Stimulated activated naive CD8-positive, alpha-beta T cell treated with anti-CD3 and anti-CD28 coated beads, Interleukin-15, Interleukin-2, amounts not matched to agents 100 ng/mL and 50 ng/mL, for 24 hours (primary cell): ENCODE data around the gene SS18L1.
"Not testable (repeated sequence)": the region's sequence is repeated elsewhere in the genome, so short reads cannot be mapped to it uniquely, and the experiment has no call there.

Experiments
- H3K27ac Mint-ChIP-seq: one replicate; pipeline ENCODE4 v1.8.0; 2021; ENCODE audit warnings: mild to moderate bottlenecking, mixed read lengths
- H3K27me3 Mint-ChIP-seq: one replicate; pipeline ENCODE4 v1.8.0; 2021; ENCODE audit warnings: mixed read lengths
- H3K36me3 Mint-ChIP-seq: one replicate; pipeline ENCODE4 v1.8.0; 2021; ENCODE audit warnings: low read depth, mixed read lengths
- H3K4me1 Mint-ChIP-seq: one replicate; pipeline ENCODE4 v1.8.0; 2021; ENCODE audit warnings: low read depth, mixed read lengths
- H3K4me3 Mint-ChIP-seq: one replicate; pipeline ENCODE4 v1.8.0; 2021; ENCODE audit warnings: mild to moderate bottlenecking, mixed read lengths
- H3K9me3 Mint-ChIP-seq: one replicate; pipeline ENCODE4 v1.8.0; 2021; ENCODE audit warnings: mixed read lengths

Gene SS18L1

GRCh38 chr20:62143081-62143956 is at the start of gene SS18L1, which contains the start of gene PSMA7:
TSS of gene SS18L1 (plus strand) at chr20:62143769. CDS start at chr20:62143821, 52 bp downstream.
TSS of gene PSMA7 (minus strand) at chr20:62143394. CDS start at chr20:62143303, 91 bp downstream.
- peak within 1 kb of the TSS; percentile 93 for H3K4me3 Mint-ChIP-seq
- peaks cover 49% of the 10 kb centered on the region for H3K36me3 Mint-ChIP-seq
- H3K4me1 Mint-ChIP-seq: peaks cover 51% of the 10 kb centered on the region
- no peaks in the 10 kb centered on the region for H3K27me3 Mint-ChIP-seq
- H3K27ac Mint-ChIP-seq: peak within 1 kb of the TSS; percentile 96
- no peaks in the 10 kb centered on the region for H3K9me3 Mint-ChIP-seq

GRCh38 chr20:62096421-62097380 is 46.9 kb upstream of the SS18L1 start:
- H3K36me3 Mint-ChIP-seq: peaks cover 14% of the 10 kb centered on the region
- H3K4me3 Mint-ChIP-seq: no peak overlapping the region
- no peaks in the 10 kb centered on the region for H3K4me1 Mint-ChIP-seq
- peaks cover 14% of the 10 kb centered on the region for H3K9me3 Mint-ChIP-seq
- H3K27ac Mint-ChIP-seq: no peak overlapping the region
- peaks cover 9% of the 10 kb centered on the region for H3K27me3 Mint-ChIP-seq

DNA sequence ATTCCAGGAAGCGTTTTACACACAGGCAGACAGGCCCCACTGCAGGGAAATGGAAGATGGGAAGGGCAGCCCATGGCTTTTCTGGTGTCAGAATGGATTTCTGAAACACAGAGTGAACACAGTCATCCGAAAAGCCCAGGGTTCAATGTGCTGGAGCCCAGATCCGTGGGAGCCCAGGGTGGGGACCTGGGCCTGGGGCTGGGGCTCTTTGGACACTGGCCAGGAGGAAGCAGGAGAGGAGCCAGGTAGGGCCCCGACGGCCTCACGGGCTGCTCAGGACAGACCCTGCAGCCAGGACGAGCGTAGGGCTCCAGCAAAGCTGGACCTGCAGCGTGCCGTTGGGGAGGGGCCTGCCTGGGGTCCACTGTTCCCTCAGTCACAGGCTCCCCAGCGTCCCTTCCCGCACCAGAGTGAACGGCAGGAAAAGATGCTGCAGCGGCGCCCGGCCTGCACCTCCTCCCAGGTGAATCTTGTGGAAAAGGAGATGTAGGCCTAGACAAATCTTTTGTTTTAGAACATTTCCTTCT is 45.6 kb upstream of the SS18L1 start:
- peaks cover 11% of the 10 kb centered on the region for H3K36me3 Mint-ChIP-seq
- H3K9me3 Mint-ChIP-seq: peaks cover 6% of the 10 kb centered on the region
- no peak overlapping the region for H3K4me3 Mint-ChIP-seq
- H3K27ac Mint-ChIP-seq: no peak overlapping the region
- H3K4me1 Mint-ChIP-seq: no peaks in the 10 kb centered on the region
- H3K27me3 Mint-ChIP-seq: peaks cover 8% of the 10 kb centered on the region

DNA sequence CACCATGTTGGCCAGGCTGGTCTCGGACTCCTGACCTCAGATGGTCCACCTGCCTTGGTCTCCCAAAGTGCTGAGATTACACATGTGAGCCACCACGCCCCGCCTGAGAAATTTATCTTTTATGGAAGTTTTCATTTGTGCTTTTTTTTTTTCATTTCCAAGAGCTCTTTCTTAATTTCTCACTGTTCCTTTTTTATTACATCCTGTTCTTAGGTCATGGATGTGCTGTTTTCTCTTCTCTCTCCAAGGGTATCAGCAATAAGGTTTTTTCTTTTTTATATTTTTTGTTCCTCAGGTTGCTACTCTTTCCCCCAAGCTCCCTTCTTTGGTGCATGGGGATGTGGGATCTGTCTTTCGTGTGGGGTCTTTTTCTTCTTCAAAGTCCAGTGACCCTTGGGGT is 42.5 kb upstream of the SS18L1 start:
- Mint-ChIP-seq H3K27ac (no peak overlapping the region), H3K27me3 (peaks cover 8% of the 10 kb centered on the region), H3K36me3 (peaks cover 21% of the 10 kb centered on the region), H3K4me3 (no peak overlapping the region), H3K4me1 (no peaks in the 10 kb centered on the region), H3K9me3 (peaks cover 21% of the 10 kb centered on the region)

GRCh38 chr20:62103508-62104233 is 39.9 kb upstream of the SS18L1 start:
- peaks cover 34% of the 10 kb centered on the region for H3K36me3 Mint-ChIP-seq
- H3K27me3 Mint-ChIP-seq: peaks cover 8% of the 10 kb centered on the region
- H3K4me1 Mint-ChIP-seq: no peaks in the 10 kb centered on the region
- H3K27ac Mint-ChIP-seq: no peak overlapping the region
- H3K9me3 Mint-ChIP-seq: peaks cover 33% of the 10 kb centered on the region
- H3K4me3 Mint-ChIP-seq: no peak overlapping the region

- no peak overlapping the region for H3K27ac Mint-ChIP-seq
- H3K4me1 Mint-ChIP-seq: no peaks in the 10 kb centered on the region
- no peak overlapping the region for H3K4me3 Mint-ChIP-seq
- peaks cover 8% of the 10 kb centered on the region for H3K27me3 Mint-ChIP-seq
- peaks cover 39% of the 10 kb centered on the region for H3K9me3 Mint-ChIP-seq
- H3K36me3 Mint-ChIP-seq: peaks cover 41% of the 10 kb centered on the region
Observed at GRCh38 chr20:62104234-62104789, 39.3 kb upstream of the SS18L1 start.

DNA sequence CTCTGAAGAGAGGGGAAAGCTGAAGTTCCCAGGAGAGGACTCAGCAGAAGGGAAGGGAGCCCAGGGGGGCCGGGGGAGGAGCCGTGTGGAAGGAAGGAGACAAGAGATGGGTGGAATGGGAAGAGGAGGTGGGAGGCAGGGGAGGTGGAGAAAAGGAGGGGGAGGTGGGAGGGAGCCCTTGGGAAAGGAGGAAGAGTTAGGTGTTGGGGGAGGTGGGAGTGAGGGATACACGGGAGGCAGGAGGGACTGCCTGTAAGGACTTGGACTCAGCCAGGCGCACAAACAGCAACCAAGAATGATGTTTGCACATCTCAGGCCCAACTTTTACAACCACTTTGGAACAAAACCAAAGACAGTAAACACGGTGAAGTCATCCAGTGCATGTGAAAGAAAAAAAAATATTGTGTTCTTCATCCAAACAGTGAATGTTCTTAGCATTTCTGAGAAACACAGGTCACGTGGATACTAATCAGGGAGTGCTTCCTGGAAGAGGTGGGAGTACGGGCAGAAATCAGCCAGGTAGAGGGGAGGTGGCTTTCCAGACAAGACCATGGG is 38.7 kb upstream of the SS18L1 start:
- no peak overlapping the region for H3K4me3 Mint-ChIP-seq
- no peaks in the 10 kb centered on the region for H3K4me1 Mint-ChIP-seq
- H3K9me3 Mint-ChIP-seq: peaks cover 41% of the 10 kb centered on the region
- no peak overlapping the region for H3K27ac Mint-ChIP-seq
- H3K36me3 Mint-ChIP-seq: peaks cover 43% of the 10 kb centered on the region
- peaks cover 8% of the 10 kb centered on the region for H3K27me3 Mint-ChIP-seq

DNA sequence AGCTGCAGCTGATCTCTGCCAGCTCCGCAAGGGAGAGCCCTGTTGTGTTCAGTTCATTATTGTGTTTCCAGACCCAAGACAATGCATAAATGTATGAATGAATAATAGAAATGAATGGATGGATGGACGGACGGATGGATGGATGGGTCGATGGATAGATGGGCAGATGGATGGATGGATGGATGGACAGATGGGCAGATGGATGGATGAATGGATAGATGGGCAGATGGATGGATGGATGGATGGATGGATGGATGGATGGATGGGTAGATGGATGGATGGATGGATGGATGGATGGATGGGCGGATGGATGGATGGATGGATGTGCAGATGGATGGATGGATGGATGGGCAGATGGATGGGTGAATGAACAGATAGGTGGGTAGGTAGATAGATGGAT is 38.0 kb upstream of the SS18L1 start:
- Mint-ChIP-seq H3K27me3 (peaks cover 8% of the 10 kb centered on the region), H3K36me3 (peaks cover 41% of the 10 kb centered on the region)

DNA sequence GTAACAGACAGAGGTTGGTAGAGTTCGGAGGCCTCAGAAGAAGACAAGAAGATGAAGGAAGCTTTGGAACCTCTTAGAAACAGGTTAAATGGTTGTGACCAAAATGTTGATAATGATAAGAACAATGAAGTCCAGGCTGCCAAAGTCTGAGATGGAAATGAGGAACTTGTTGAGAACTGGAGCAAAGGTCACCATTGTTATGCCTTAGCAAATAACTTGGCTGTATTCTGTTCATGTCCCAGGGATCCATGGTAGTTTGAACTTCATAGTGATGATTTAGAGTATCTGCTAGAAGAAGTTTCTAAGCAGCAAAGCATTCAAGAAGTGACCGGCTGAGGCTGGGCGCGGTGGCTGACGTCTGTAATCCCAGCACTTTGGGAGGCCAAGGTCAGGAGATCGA is 32.4 kb upstream of the SS18L1 start:
- Mint-ChIP-seq H3K4me3 (no peak overlapping the region), H3K4me1 (no peaks in the 10 kb centered on the region), H3K27ac (no peak overlapping the region), H3K9me3 (peaks cover 37% of the 10 kb centered on the region), H3K27me3 (no peaks in the 10 kb centered on the region), H3K36me3 (peaks cover 39% of the 10 kb centered on the region)

More for the DNA sequence above, 38.0 kb upstream of the SS18L1 start:
- no peaks in the 10 kb centered on the region for H3K4me1 Mint-ChIP-seq
- no peak overlapping the region for H3K4me3 Mint-ChIP-seq
- peaks cover 45% of the 10 kb centered on the region for H3K9me3 Mint-ChIP-seq
- no peak overlapping the region for H3K27ac Mint-ChIP-seq

GRCh38 chr20:62112368-62112767 is 31.2 kb upstream of the SS18L1 start:
- Mint-ChIP-seq H3K27ac (no peak overlapping the region), H3K4me1 (peaks cover 5% of the 10 kb centered on the region), H3K4me3 (no peak overlapping the region), H3K9me3 (peaks cover 34% of the 10 kb centered on the region), H3K36me3 (peaks cover 35% of the 10 kb centered on the region), H3K27me3 (no peaks in the 10 kb centered on the region)

DNA sequence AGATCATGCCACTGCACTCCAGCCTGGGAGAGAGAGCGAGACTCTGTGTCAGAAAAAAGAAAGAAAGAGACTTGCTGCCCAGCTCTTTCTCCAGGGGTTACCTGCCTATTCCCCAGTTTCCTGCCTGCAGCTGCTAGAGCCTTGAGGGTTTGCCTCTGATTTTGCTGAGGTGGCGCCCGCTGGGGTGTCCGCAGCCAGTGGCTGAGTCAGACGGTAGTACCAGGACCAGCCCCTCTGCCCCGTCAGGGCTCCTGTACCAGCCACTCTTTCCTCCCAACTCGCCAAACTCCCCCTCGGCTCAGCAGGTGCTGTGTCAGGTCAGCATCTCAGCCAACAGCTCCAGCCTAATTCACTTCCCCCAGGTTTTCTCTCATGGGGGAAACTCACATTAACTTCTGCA is 28.7 kb upstream of the SS18L1 start:
- Mint-ChIP-seq H3K9me3 (peaks cover 17% of the 10 kb centered on the region), H3K4me1 (peaks cover 21% of the 10 kb centered on the region), H3K27ac (no peak overlapping the region), H3K27me3 (no peaks in the 10 kb centered on the region), H3K4me3 (no peak overlapping the region), H3K36me3 (peaks cover 17% of the 10 kb centered on the region)

GRCh38 chr20:62115800-62116407 is 27.7 kb upstream of the SS18L1 start:
- peaks cover 13% of the 10 kb centered on the region for H3K9me3 Mint-ChIP-seq
- H3K27me3 Mint-ChIP-seq: not testable (repeated sequence)

DNA sequence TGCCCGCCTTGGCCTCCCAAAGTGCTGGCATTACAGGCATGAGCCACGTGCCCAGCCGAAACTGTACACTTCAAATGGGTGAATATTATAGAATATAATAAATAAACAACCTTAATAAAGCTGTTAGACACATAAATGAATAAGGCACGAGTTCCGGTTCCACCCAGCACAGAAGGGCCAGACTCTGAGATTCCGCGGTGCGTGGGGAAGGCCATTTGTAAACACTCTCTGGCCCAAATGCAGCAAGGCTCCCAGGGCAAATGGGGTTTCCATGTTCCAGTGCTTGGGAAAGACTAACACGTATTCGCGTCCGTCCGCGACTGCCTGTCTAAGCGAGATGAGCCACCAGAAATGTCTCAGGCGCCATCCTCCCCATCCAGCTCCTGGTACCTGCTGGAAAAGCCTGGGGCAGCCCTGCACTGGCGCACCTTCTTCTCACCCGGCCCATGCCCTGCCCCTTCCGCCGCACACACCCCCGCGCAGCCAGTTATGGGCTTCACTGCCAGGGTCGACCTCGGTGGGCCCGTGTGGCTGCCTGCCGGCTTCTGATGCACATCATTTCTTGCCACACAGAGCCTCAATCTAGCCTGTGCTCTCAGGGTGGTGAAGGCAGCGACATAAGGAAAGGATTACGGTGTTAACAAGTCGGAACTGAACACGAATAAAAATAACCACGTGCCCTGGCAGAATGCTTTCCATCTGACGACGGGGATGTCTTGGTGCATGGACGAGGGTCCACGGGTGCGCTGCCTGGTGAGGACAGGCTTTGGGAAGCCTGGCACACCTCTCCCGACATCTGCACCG is 26.8 kb upstream of the SS18L1 start:
- Mint-ChIP-seq H3K27ac (no peak overlapping the region), H3K4me3 (no peak overlapping the region), H3K36me3 (peaks cover 12% of the 10 kb centered on the region), H3K9me3 (peaks cover 8% of the 10 kb centered on the region), H3K27me3 (no peaks in the 10 kb centered on the region), H3K4me1 (peaks cover 29% of the 10 kb centered on the region)

More at GRCh38 chr20:62115800-62116407, 27.7 kb upstream of the SS18L1 start:
- Mint-ChIP-seq H3K4me1 (peaks cover 24% of the 10 kb centered on the region), H3K36me3 (peaks cover 16% of the 10 kb centered on the region)
- not testable (repeated sequence) for H3K4me3 Mint-ChIP-seq, H3K27ac Mint-ChIP-seq
